GM12878 (cell line): ENCODE results near the gene LRRC26. TPM values are rescaled to one million over a fixed set of nuclear protein-coding genes. Genes with fewer than 3 reads are reported as not detected.
A peak's percentile ranks its signal among the peaks of the same experiment; 100 is the strongest.

Experiments
- ATAC-seq: fragments of 200-7000 bp; cut with Tn5 transposase; 3 replicates; pipeline ENCODE4 v1.9.1; 2020; ENCODE audit warnings: mild to moderate bottlenecking, moderate library complexity
- BruUV-seq: library from RNA; stranded (reverse); fragments of 400-500 nt; replicated peaks from 2 replicates; lab custom pipeline; 2021; lab: Mats Ljungman, UMichigan
- CTCF ChIA-PET: fragments of 300-600 bp; sonication (Branson Sonifier 250); formaldehyde crosslinking; extraction: SDS; loops from one replicate; lab custom pipeline; 2021; ENCODE audit warnings: inconsistent platforms; lab: Yijun Ruan, JAX
- POLR2A ChIA-PET: fragments of 350-600 bp; formaldehyde crosslinking; extraction: SDS; loops from one replicate; lab custom pipeline; 2021; ENCODE audit warnings: inconsistent platforms; lab: Charles Lee
- RAD21 ChIA-PET: fragments of 300-600 bp; sonication (Branson Sonifier 250); formaldehyde crosslinking; loops from one replicate; lab custom pipeline; 2023; ENCODE audit warnings: antibody characterized with exemption; ENCODE audit not compliant: unreplicated experiment; lab: Charles Lee
- SMC1A ChIA-PET: fragments of 300-600 bp; sonication (Branson Sonifier 250); formaldehyde crosslinking; loops from one replicate; lab custom pipeline; 2023; ENCODE audit not compliant: unreplicated experiment, uncharacterized antibody; lab: Charles Lee
- DNase-seq: peaks from one replicate; pipeline ENCODE4 v3.0.0-alpha.2; 2011; ENCODE audit warnings: low read depth, low spot score
- FAIRE-seq: peaks from 3 replicates; lab custom pipeline; 2011; peaks lifted over from hg19 to GRCh38; lab: Jason Lieb, UNC
- H2AFZ ChIP-seq: 2 replicates; pipeline ENCODE4 v1.6.0; 2011; ENCODE audit warnings: low read depth, low read length, control low read depth; ENCODE audit not compliant: control insufficient read depth
- H3K27ac ChIP-seq: 2 replicates; pipeline ENCODE4 v1.5.1; 2011; ENCODE audit warnings: control low read depth; ENCODE audit not compliant: control insufficient read depth, insufficient read depth
- H3K27me3 ChIP-seq, 2 experiments: replicated peaks in 1 of 2; 2 replicates each; pipeline versions ENCODE4 v1.6.0 to v1.6.1; 2011; ENCODE audit warnings: low read length in 1 of 2; ENCODE audit not compliant: control insufficient read depth in 2 of 2, insufficient read depth in 2 of 2
- H3K36me3 ChIP-seq, 2 experiments: 2 replicates each; pipeline ENCODE4 v1.5.1; 2011; ENCODE audit warnings: low read length in 1 of 2; ENCODE audit not compliant: control insufficient read depth in 2 of 2, insufficient read depth in 2 of 2
- H3K4me1 ChIP-seq: 2 replicates; pipeline ENCODE4 v1.6.1; 2011; ENCODE audit warnings: mild to moderate bottlenecking, low read length, moderate library complexity, mixed read lengths; ENCODE audit not compliant: control insufficient read depth, insufficient read depth
- H3K4me2 ChIP-seq: 2 replicates; pipeline ENCODE4 v1.6.0; 2011; ENCODE audit warnings: control low read depth; ENCODE audit not compliant: control insufficient read depth, insufficient read depth
- H3K4me3 ChIP-seq: fragments of 200-600 bp; sonication (generic); 2 replicates; pipeline ENCODE4 v1.5.1; 2016
- H3K79me2 ChIP-seq: 2 replicates; pipeline ENCODE4 v1.6.0; 2011; ENCODE audit warnings: low read length; ENCODE audit not compliant: control insufficient read depth, insufficient read depth
- H3K9ac ChIP-seq: 2 replicates; pipeline ENCODE4 v1.8.0; 2011; ENCODE audit warnings: low read length, control low read depth, mixed read lengths; ENCODE audit not compliant: control insufficient read depth, insufficient read depth
- H3K9me3 ChIP-seq: replicated peaks from 3 replicates; pipeline ENCODE4 v1.5.1; 2011; ENCODE audit warnings: mild to moderate bottlenecking, low read length; ENCODE audit not compliant: control insufficient read depth, insufficient read depth
- H4K20me1 ChIP-seq: 2 replicates; pipeline ENCODE4 v1.6.0; 2011; ENCODE audit not compliant: control insufficient read depth, insufficient read depth
- BCL11A ChIP-seq: IDR thresholded peaks from 2 replicates; pipeline ENCODE4 v1.6.1; 2011; ENCODE audit warnings: low read depth, low read length
- IRF3 ChIP-seq: fragments of 450-650 bp; IDR thresholded peaks from 2 replicates; pipeline ENCODE4 v1.6.1; 2014; ENCODE audit warnings: mild to moderate bottlenecking
- LARP7 ChIP-seq: fragments of 450-650 bp; IDR thresholded peaks from 2 replicates; pipeline ENCODE4 v1.6.1; 2017; ENCODE audit warnings: mild to moderate bottlenecking
- MXI1 ChIP-seq: fragments of 150-350 bp; IDR thresholded peaks from 2 replicates; pipeline ENCODE4 v1.6.1; 2011; ENCODE audit warnings: low read depth, mild to moderate bottlenecking, inconsistent platforms, low read length, improper control_type of control experiment
- WGBS: methylation state at CpG from one replicate; pipeline ENCODE4 v1.1.6; 2016; ENCODE audit warnings: low lambda C conversion rate; ENCODE audit not compliant: insufficient replicate concordance, insufficient coverage; ENCODE audit errors: missing lambda C conversion rate; 5-methylcytosine and 5-hydroxymethylcytosine counted together
- in situ Hi-C: fragments of 300-500 bp; cut with MboI; formaldehyde crosslinking; loops from 9 replicates; pipeline ENCODE4 v1.14.3; 2018; ENCODE audit warnings: mixed read lengths
- intact Hi-C: fragments of 100-400 bp; cut with micrococcal nuclease; formaldehyde crosslinking; loops from one replicate; pipeline ENCODE4 v1.14.2; 2022; ENCODE audit not compliant: unreplicated experiment
- polyA plus RNA-seq, 11 experiments: library from polyadenylated mRNA; depleted of rRNA in 4 of 11; unstranded in 6 of 11; stranded (reverse) in 5 of 11; fragments of >200 nt; fragmentation: Nextera tagmentation in 4 of 11; fragmentation: Illumina TruSeq in 1 of 11; extraction: Ambion mirVana in 4 of 11; extraction: Trizol in 1 of 11; gene quantifications; 1 replicate in 1 of 11; 2 replicates in 10 of 11; pipeline versions ENCODE4 v1.2.1 to v1.2.3, GENCODE V29; 2011 to 2016; ENCODE audit warnings: inconsistent platforms in 2 of 11, missing spikeins in 2 of 11, low read depth in 1 of 11
- total RNA-seq, 4 experiments: library from RNA; depleted of rRNA in 3 of 4; stranded (reverse); fragments of >200 nt in 3 of 4; fragmentation: Illumina TruSeq in 1 of 4; extraction: Trizol in 1 of 4; gene quantifications; 2 replicates each; pipeline versions ENCODE4 v1.2.1 to v1.2.3, GENCODE V29; 2013 to 2021

The LRRC26 gene
- total and polyA plus RNA-seq, 10 of the 15 experiments (the other 5 are each of a cell fraction or from before 2014, with no cell fraction given), result 0.29 to 0.91 (median 0.64) TPM; not detected in 5

GRCh38 chr9:137189297-137190295 is 19.7 kb upstream of the LRRC26 start:
- H3K27ac ChIP-seq, result peak overlapping the region; percentile 77
- DNase-seq (no peak), ATAC-seq (no peak), FAIRE-seq (no peak)
- ChIA-PET RAD21 (interaction anchor here (0.6 to 3.6 kb wide), 15 partner anchors 7 to 163 kb away, joined by 3 to 23 read pairs (median 5); partner anchors contain the start of genes DPP7, RNF208, RNF224 and TPRN), SMC1A (interaction anchor here (0.7 to 2.5 kb wide), 11 partner anchors 9 to 94 kb away, joined by 3 to 13 read pairs (median 4); partner anchors contain the start of gene TPRN), CTCF (interaction anchor here (0.6 to 2.7 kb wide), 19 partner anchors 11 to 143 kb away, joined by 3 to 21 read pairs (median 6); partner anchors contain the start of genes CYSRT1, MAN1B1, RNF208 and RNF224), POLR2A (interaction anchor here (0.7 to 4.6 kb wide), 14 partner anchors 9 to 198 kb away, joined by 3 to 22 read pairs (median 8); partner anchors contain the start of genes CYSRT1, RNF208, RNF224 and TMEM210)
- H3K4me3 ChIP-seq, result peak overlapping the region; percentile 99
- TF ChIP-seq BCL11A (no peak), MXI1 (no peak), IRF3 (no peak), LARP7 (peak; percentile 53; the same call in 1 of the 2 replicates)
- peak overlapping the region; percentile 80 for H3K9ac ChIP-seq
- peaks cover 35% of the 10 kb centered on the region for H3K79me2 ChIP-seq
- no TSS peak for BruUV-seq
- intact Hi-C loops, result loop anchor here (5.0 kb wide), 2 partner anchors 33 to 62 kb away; partner anchors contain the start of gene RNF208
- H3K36me3 ChIP-seq, result peaks cover 0 to 11% of the 10 kb centered on the region in 2 experiments; a peak in 3 of 4 replicates
- H3K27me3 ChIP-seq, result no peaks in the 10 kb centered on the region
- peak overlapping the region; percentile 93 for H3K4me2 ChIP-seq
- H4K20me1 ChIP-seq, result peaks cover 7% of the 10 kb centered on the region; the same call in 1 of the 2 replicates
- in situ Hi-C loops, result no loop called here
- WGBS, result 28% methylated on average over 22 of the region's 23 CpGs
- no peaks in the 10 kb centered on the region for H3K9me3 ChIP-seq
- peaks cover 22% of the 10 kb centered on the region for H3K4me1 ChIP-seq
- no peak overlapping the region for H2AFZ ChIP-seq
